H1 (cell line): Measurements from ENCODE around the gene MAP7. TPM values are rescaled to one million over a fixed set of nuclear protein-coding genes. Genes with fewer than 3 reads are reported as not detected.

Experiments used
- CTCF ChIA-PET: fragments of 300-600 bp; sonication (Branson Sonifier 250); formaldehyde crosslinking; loops from one replicate; lab custom pipeline; 2021; ENCODE audit not compliant: partially characterized antibody; lab: Charles Lee
- POLR2A ChIA-PET: fragments of 300-600 bp; sonication (Branson Sonifier 250); formaldehyde crosslinking; loops from one replicate; lab custom pipeline; 2021; ENCODE audit warnings: inconsistent platforms; ENCODE audit not compliant: partially characterized antibody; lab: Charles Lee
- DNase-seq, 2 experiments: peaks; one replicate each; pipeline versions ENCODE4 v3.0.0 to v3.0.0-alpha.2; 2010 to 2022; ENCODE audit warnings: low spot score in 2 of 2, low read depth in 1 of 2, mixed read lengths in 1 of 2
- FAIRE-seq: peaks from 2 replicates; lab custom pipeline; 2011; peaks lifted over from hg19 to GRCh38; lab: Jason Lieb, UNC
- H2AFZ ChIP-seq: 2 replicates; pipeline ENCODE4 v1.8.1; 2012; ENCODE audit warnings: low read length, inconsistent platforms
- H2AK5ac ChIP-seq: 2 replicates; pipeline ENCODE4 v1.6.1; 2013; ENCODE audit warnings: low read depth, low read length
- H2BK120ac ChIP-seq: replicated peaks from 2 replicates; pipeline ENCODE3; 2013; ENCODE audit warnings: low read depth, low read length, inconsistent platforms
- H2BK12ac ChIP-seq: 2 replicates; pipeline ENCODE4 v1.6.1; 2013; ENCODE audit warnings: low read depth, low read length
- H2BK15ac ChIP-seq: 2 replicates; pipeline ENCODE4 v1.6.1; 2013; ENCODE audit warnings: low read length
- H2BK20ac ChIP-seq: 2 replicates; pipeline ENCODE4 v1.6.1; 2013; ENCODE audit warnings: low read length
- H2BK5ac ChIP-seq: 2 replicates; pipeline ENCODE4 v1.6.1; 2013; ENCODE audit warnings: low read depth, low read length
- H3K14ac ChIP-seq: 2 replicates; pipeline ENCODE4 v1.6.1; 2013; ENCODE audit warnings: inconsistent platforms; ENCODE audit not compliant: insufficient read length
- H3K18ac ChIP-seq: 2 replicates; pipeline ENCODE4 v1.6.1; 2013; ENCODE audit warnings: low read length; ENCODE audit errors: extremely low read depth
- H3K23ac ChIP-seq: 2 replicates; pipeline ENCODE4 v1.6.1; 2013; ENCODE audit warnings: inconsistent platforms; ENCODE audit not compliant: insufficient read length
- H3K23me2 ChIP-seq: 2 replicates; pipeline ENCODE4 v1.6.1; 2013; ENCODE audit warnings: low read depth, low read length
- H3K27ac ChIP-seq: 2 replicates; pipeline ENCODE4 v1.6.1; 2011; ENCODE audit warnings: low read depth, low read length, inconsistent platforms
- H3K27me3 ChIP-seq, 4 experiments: replicated peaks in 1 of 4; 1 replicate in 1 of 4; 2 replicates in 3 of 4; pipeline versions ENCODE4 v1.6.1 to v1.8.1; 2011 to 2013; ENCODE audit warnings: low read length in 3 of 4, mild to moderate bottlenecking in 3 of 4, inconsistent platforms in 2 of 4, mixed read lengths in 2 of 4, moderate library complexity in 1 of 4; ENCODE audit not compliant: control insufficient read depth in 3 of 4, insufficient read depth in 3 of 4; ENCODE audit errors: extremely low read depth in 1 of 4
- H3K36me3 ChIP-seq, 4 experiments: 2 replicates each; pipeline versions ENCODE4 v1.6.1 to v1.8.1; 2011 to 2013; ENCODE audit warnings: mild to moderate bottlenecking in 4 of 4, low read length in 3 of 4, moderate library complexity in 2 of 4, control low read depth in 1 of 4, inconsistent platforms in 1 of 4; ENCODE audit not compliant: insufficient read depth in 4 of 4, control insufficient read depth in 2 of 4
- H3K4ac ChIP-seq: replicated peaks from 2 replicates; pipeline ENCODE3; 2013; ENCODE audit warnings: low read length, low read depth, mixed read lengths, inconsistent platforms; ENCODE audit not compliant: insufficient read length
- H3K4me1 ChIP-seq, 4 experiments: replicated peaks in 1 of 4; 1 replicate in 1 of 4; 2 replicates in 3 of 4; pipeline versions ENCODE4 v1.6.1 to v1.8.1; 2011 to 2013; ENCODE audit warnings: low read length in 3 of 4, inconsistent platforms in 2 of 4, mixed read lengths in 1 of 4; ENCODE audit not compliant: insufficient read depth in 4 of 4, control insufficient read depth in 3 of 4
- H3K4me2 ChIP-seq, 2 experiments: 2 replicates each; pipeline versions ENCODE4 v1.6.1 to v1.8.1; 2011 to 2013; ENCODE audit warnings: low read depth in 2 of 2, low read length in 2 of 2, control low read depth in 1 of 2, inconsistent platforms in 1 of 2, mild to moderate bottlenecking in 1 of 2; ENCODE audit not compliant: insufficient read depth in 1 of 2
- H3K4me3 ChIP-seq, 4 experiments: fragments of 200-600, 300-600 bp in 1 of 4; sonication (generic), shearing (Covaris generic), sonication (Bioruptor Twin) in 1 of 4; 2 replicates each; pipeline versions ENCODE4 v1.5.1 to v1.8.1; 2011 to 2016; ENCODE audit warnings: low read length in 4 of 4, low read depth in 3 of 4, control low read depth in 2 of 4, inconsistent platforms in 2 of 4, mild to moderate bottlenecking in 2 of 4, mixed read lengths in 1 of 4, moderate library complexity in 1 of 4; ENCODE audit not compliant: insufficient read depth in 2 of 4; ENCODE audit errors: extremely low read depth in 1 of 4
- H3K56ac ChIP-seq: replicated peaks from 2 replicates; pipeline ENCODE3; 2013; ENCODE audit warnings: low read depth, mild to moderate bottlenecking, mixed read lengths, low read length, inconsistent platforms; ENCODE audit not compliant: insufficient read length
- H3K79me1 ChIP-seq: 2 replicates; pipeline ENCODE4 v1.6.1; 2013; ENCODE audit warnings: low read depth, low read length, control low read depth
- H3K79me2 ChIP-seq, 2 experiments: 2 replicates each; pipeline versions ENCODE4 v1.6.1 to v1.8.1; 2012 to 2013; ENCODE audit warnings: low read length in 2 of 2, mild to moderate bottlenecking in 2 of 2, inconsistent platforms in 1 of 2; ENCODE audit not compliant: insufficient read depth in 2 of 2, control insufficient read depth in 1 of 2
- H3K9ac ChIP-seq, 4 experiments: replicated peaks in 1 of 4; 1 replicate in 1 of 4; 2 replicates in 3 of 4; pipeline versions ENCODE4 v1.6.1 to v1.8.1; 2011 to 2013; ENCODE audit warnings: low read depth in 3 of 4, low read length in 3 of 4, control low read depth in 2 of 4, mild to moderate bottlenecking in 2 of 4, moderate library complexity in 2 of 4, inconsistent platforms in 1 of 4; ENCODE audit errors: extremely low read depth in 1 of 4
- H3K9me3 ChIP-seq, 2 experiments: 2 replicates each; pipeline versions ENCODE4 v1.6.1 to v1.8.1; 2012 to 2013; ENCODE audit warnings: mild to moderate bottlenecking in 2 of 2, moderate library complexity in 2 of 2, control low read depth in 1 of 2, inconsistent platforms in 1 of 2, low read depth in 1 of 2, low read length in 1 of 2, mixed read lengths in 1 of 2; ENCODE audit not compliant: insufficient read depth in 2 of 2
- H4K20me1 ChIP-seq, 2 experiments: replicated peaks in 1 of 2; 2 replicates each; pipeline versions ENCODE3 to v1.8.1; 2011 to 2013; ENCODE audit warnings: inconsistent platforms in 2 of 2, low read length in 2 of 2, mild to moderate bottlenecking in 1 of 2; ENCODE audit not compliant: insufficient read depth in 2 of 2, control insufficient read depth in 1 of 2
- H4K5ac ChIP-seq: 2 replicates; pipeline ENCODE4 v1.6.1; 2013; ENCODE audit warnings: low read length, low read depth, mixed read lengths, inconsistent platforms; ENCODE audit not compliant: insufficient read length
- H4K8ac ChIP-seq: 2 replicates; pipeline ENCODE4 v1.8.0; 2013; ENCODE audit warnings: mild to moderate bottlenecking, moderate library complexity, low read length, inconsistent platforms; ENCODE audit not compliant: insufficient read depth; ENCODE audit errors: extremely low read depth
- H4K91ac ChIP-seq: replicated peaks from 2 replicates; pipeline ENCODE3; 2013; ENCODE audit warnings: low read length, mixed read lengths, inconsistent platforms; ENCODE audit not compliant: insufficient read length
- BACH1 ChIP-seq: IDR thresholded peaks from 2 replicates; pipeline ENCODE4 v1.6.1; 2012; ENCODE audit warnings: low read length, improper control_type of control experiment
- BCL11A ChIP-seq, 2 experiments: IDR thresholded peaks; one replicate each; pipeline ENCODE4 v1.6.1; 2011; ENCODE audit warnings: low read depth in 2 of 2, low read length in 2 of 2, mild to moderate bottlenecking in 2 of 2
- CHD2 ChIP-seq: IDR thresholded peaks from 2 replicates; pipeline ENCODE4 v1.6.1; 2012; ENCODE audit warnings: low read length, improper control_type of control experiment
- E2F6 ChIP-seq: IDR thresholded peaks from 2 replicates; pipeline ENCODE4 v1.6.1; 2012; ENCODE audit warnings: inconsistent platforms
- EGR1 ChIP-seq: IDR thresholded peaks from 2 replicates; pipeline ENCODE4 v1.6.1; 2011; ENCODE audit warnings: low read depth, low read length, borderline replicate concordance
- EP300 ChIP-seq, 2 experiments: IDR thresholded peaks; 1 replicate in 1 of 2; 2 replicates in 1 of 2; pipeline ENCODE4 v1.6.1; 2011 to 2012; ENCODE audit warnings: low read depth in 2 of 2, low read length in 2 of 2, mild to moderate bottlenecking in 2 of 2, borderline replicate concordance in 1 of 2, inconsistent platforms in 1 of 2, moderate library complexity in 1 of 2
- JUN ChIP-seq: IDR thresholded peaks from 2 replicates; pipeline ENCODE4 v1.6.1; 2011; ENCODE audit warnings: low read depth, mild to moderate bottlenecking, improper control_type of control experiment, low read length
- JUND ChIP-seq: IDR thresholded peaks from 2 replicates; pipeline ENCODE4 v1.6.1; 2011; ENCODE audit warnings: mild to moderate bottlenecking, improper control_type of control experiment, low read length
- NRF1 ChIP-seq: IDR thresholded peaks from 2 replicates; pipeline ENCODE4 v1.6.1; 2011; ENCODE audit warnings: mild to moderate bottlenecking, low read depth, low read length, improper control_type of control experiment
- POLR2A ChIP-seq, 2 experiments: IDR thresholded peaks; 1 replicate in 1 of 2; 2 replicates in 1 of 2; pipeline ENCODE4 v1.6.1; 2011; ENCODE audit warnings: low read depth in 2 of 2, low read length in 2 of 2, mild to moderate bottlenecking in 2 of 2; ENCODE audit errors: control extremely low read depth in 1 of 2
- RXRA ChIP-seq: IDR thresholded peaks from 2 replicates; pipeline ENCODE4 v1.6.1; 2011; ENCODE audit warnings: low read depth, mild to moderate bottlenecking, low read length, moderate library complexity; ENCODE audit not compliant: insufficient read depth
- WGBS, 2 experiments: shearing (Covaris generic) in 1 of 2; methylation state at CpG; one replicate each; pipeline versions ENCODE4 v1.1.6 to v1.1.7; 2013 to 2015; ENCODE audit warnings: low lambda C conversion rate in 2 of 2, mixed read lengths in 2 of 2, inconsistent platforms in 1 of 2, low coverage in 1 of 2, missing lambda C conversion rate in 1 of 2; ENCODE audit not compliant: insufficient replicate concordance in 2 of 2, insufficient coverage in 1 of 2, insufficient read length in 1 of 2; ENCODE audit errors: extremely low coverage in 1 of 2, missing lambda C conversion rate in 1 of 2; 5-methylcytosine and 5-hydroxymethylcytosine counted together
- polyA plus RNA-seq, 7 experiments: library from polyadenylated mRNA; depleted of rRNA in 3 of 7; stranded (reverse) in 5 of 7; unstranded in 2 of 7; fragments of >200 nt in 5 of 7; fragments of 200-250 nt in 2 of 7; gene quantifications; 1 replicate in 5 of 7; 2 replicates in 1 of 7; 4 replicates in 1 of 7; pipeline versions ENCODE4 v1.2.1 to v1.2.3, GENCODE V29; 2011 to 2013; ENCODE audit warnings: missing spikeins in 2 of 7, mixed read lengths in 2 of 7
- total RNA-seq: library from RNA; stranded (reverse); fragmentation: NEBNext Ultra II Directional; extraction: Animal tissue kit (Norgen Biotek cat#: 25700); gene quantifications from 2 replicates; pipeline ENCODE4 v1.2.1, GENCODE V29; 2021

The MAP7 gene
- total and polyA plus RNA-seq, 2 of the 8 experiments (the other 6 are each of a cell fraction or from before 2014, with no cell fraction given), result 13.5 to 66.9 TPM

GRCh38 chr6:136404627-136405419, 145.4 kb downstream of the MAP7 start:
- Histone ChIP-seq H2AK5ac (no peak overlapping the region), H3K14ac (no peak overlapping the region), H3K9ac (no peak overlapping the region), H3K27me3 (no peaks in the 10 kb centered on the region), H3K9me3 (no peaks in the 10 kb centered on the region), H4K8ac (no peak overlapping the region), H3K4me3 (no peak overlapping the region), H4K20me1 (no peaks in the 10 kb centered on the region), H4K91ac (no peak overlapping the region), H2BK120ac (no peak overlapping the region), H3K23ac (no peak overlapping the region), H3K79me2 (no peaks in the 10 kb centered on the region), H2BK12ac (no peak overlapping the region), H2BK15ac (no peak overlapping the region), H3K79me1 (peaks cover 2% of the 10 kb centered on the region; the same call in 1 of the 2 replicates), H3K56ac (no peak overlapping the region), H3K4ac (peak overlapping the region; percentile 60), H3K23me2 (no peaks in the 10 kb centered on the region), H2BK20ac (no peak overlapping the region), H2AFZ (no peak overlapping the region), H3K4me1 (no peaks in the 10 kb centered on the region; a peak in 2 of 7 replicates), H3K36me3 (peaks cover 0 to 3% (median 0%) of the 10 kb centered on the region in 4 experiments; a peak in 3 of 8 replicates), H4K5ac (no peak overlapping the region), H2BK5ac (no peak overlapping the region), H3K4me2 (no peak overlapping the region), H3K18ac (no peak overlapping the region), H3K27ac (no peak overlapping the region)
- POLR2A ChIA-PET, result no interaction called here
- TF ChIP-seq NRF1 (no peak), POLR2A (IDR thresholded peaks at IDR 0.05; ENCODE audit: control extremely low read depth in 1 of 2, low read depth in 2 of 2, low read length in 2 of 2) (no peak), BACH1 (no peak), EGR1 (no peak), RXRA (no peak), EP300 (IDR thresholded peaks at IDR 0.05; ENCODE audit: borderline replicate concordance in 1 of 2, low read depth in 2 of 2, low read length in 2 of 2) (no peak), JUND (no peak), E2F6 (no peak), BCL11A (IDR thresholded peaks at IDR 0.05; ENCODE audit: low read depth in 2 of 2, low read length in 2 of 2) (no peak), CHD2 (no peak), JUN (no peak)
- DNase-seq (no peak), FAIRE-seq (no peak)
- CTCF ChIA-PET, result interaction anchor here (0.6 to 1.5 kb wide), 5 partner anchors 8 to 134 kb away, joined by 3 to 4 read pairs (median 3); no protein-coding TSS in a partner anchor
- WGBS, 2 experiments, result 92% methylated on average over 6 of the region's 6 CpGs; no CpG with 5 or more reads in 1 of the 2 experiments
